Loucy (cell line): ENCODE data around the gene ACRV1.
A peak's percentile ranks its signal among the peaks of the same experiment; 100 is the strongest.

ENCODE experiments used
- H2AFZ ChIP-seq: fragments of 200-600 bp; sonication (generic); 2 replicates; pipeline ENCODE4 v1.6.0; 2016; ENCODE audit warnings: antibody characterized with exemption, mild to moderate bottlenecking, low read length, moderate library complexity
- H3F3A ChIP-seq: fragments of 200-600 bp; 2 replicates; pipeline ENCODE4 v1.6.0; 2016; ENCODE audit warnings: antibody characterized with exemption, low read depth, mild to moderate bottlenecking
- H3K27me3 ChIP-seq: fragments of 200-600 bp; sonication (generic); 2 replicates; pipeline ENCODE4 v1.6.1; 2014; ENCODE audit warnings: low read length, mild to moderate bottlenecking; ENCODE audit not compliant: insufficient read depth, poor library complexity, severe bottlenecking
- H3K36me3 ChIP-seq: fragments of 200-600 bp; sonication (generic); 2 replicates; pipeline ENCODE4 v1.6.1; 2016; ENCODE audit warnings: low read length; ENCODE audit not compliant: insufficient read depth
- H3K4me1 ChIP-seq: fragments of 200-600 bp; sonication (generic); 2 replicates; pipeline ENCODE4 v1.5.1; 2014; ENCODE audit warnings: low read length, mild to moderate bottlenecking; ENCODE audit not compliant: insufficient read depth, poor library complexity, severe bottlenecking
- H3K4me2 ChIP-seq: fragments of 200-600 bp; sonication (generic); 2 replicates; pipeline ENCODE4 v1.6.0; 2014; ENCODE audit warnings: antibody characterized with exemption, low read length, low read depth, mild to moderate bottlenecking; ENCODE audit not compliant: poor library complexity, severe bottlenecking
- H3K4me3 ChIP-seq: fragments of 200-600 bp; sonication (generic); 2 replicates; pipeline ENCODE4 v1.5.1; 2014; ENCODE audit warnings: low read length, mild to moderate bottlenecking, mixed read lengths; ENCODE audit not compliant: poor library complexity, severe bottlenecking
- H3K79me2 ChIP-seq: fragments of 200-600 bp; sonication (generic); 2 replicates; pipeline ENCODE4 v1.6.1; 2014; ENCODE audit warnings: low read length; ENCODE audit not compliant: insufficient read depth
- H3K9ac ChIP-seq: fragments of 200-600 bp; sonication (generic); 2 replicates; pipeline ENCODE4 v1.6.0; 2014; ENCODE audit warnings: mild to moderate bottlenecking, low read depth, low read length, moderate library complexity; ENCODE audit not compliant: poor library complexity, severe bottlenecking
- H3K9me2 ChIP-seq: fragments of 200-600 bp; sonication (generic); replicated peaks from 2 replicates; pipeline ENCODE4 v1.6.1; 2016; ENCODE audit warnings: low read depth, low read length, mixed read lengths
- H3K9me3 ChIP-seq: fragments of 200-600 bp; sonication (generic); 2 replicates; pipeline ENCODE4 v1.6.1; 2014; ENCODE audit warnings: mild to moderate bottlenecking, antibody characterized with exemption, low read length, low read depth; ENCODE audit not compliant: insufficient read depth
- H4K20me1 ChIP-seq: fragments of 200-600 bp; sonication (generic); 2 replicates; pipeline ENCODE4 v1.6.0; 2014; ENCODE audit warnings: antibody characterized with exemption, low read length, mild to moderate bottlenecking; ENCODE audit not compliant: insufficient read depth, poor library complexity, severe bottlenecking
- EZH2phosphoT487 ChIP-seq: fragments of 200-600 bp; IDR thresholded peaks from 2 replicates; pipeline ENCODE4 v1.6.1; 2018; ENCODE audit warnings: antibody characterized with exemption, mild to moderate bottlenecking, moderate library complexity, borderline replicate concordance
- TF ChIP-seq, protein P1 (sequence below): fragments of 200-600 bp; sonication (generic); conservative IDR thresholded peaks from 2 replicates; pipeline ENCODE4 v1.5.1; 2014; ENCODE audit warnings: mild to moderate bottlenecking, antibody characterized with exemption, low read length

ACRV1 gene, protein sequence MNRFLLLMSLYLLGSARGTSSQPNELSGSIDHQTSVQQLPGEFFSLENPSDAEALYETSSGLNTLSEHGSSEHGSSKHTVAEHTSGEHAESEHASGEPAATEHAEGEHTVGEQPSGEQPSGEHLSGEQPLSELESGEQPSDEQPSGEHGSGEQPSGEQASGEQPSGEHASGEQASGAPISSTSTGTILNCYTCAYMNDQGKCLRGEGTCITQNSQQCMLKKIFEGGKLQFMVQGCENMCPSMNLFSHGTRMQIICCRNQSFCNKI

DNA sequence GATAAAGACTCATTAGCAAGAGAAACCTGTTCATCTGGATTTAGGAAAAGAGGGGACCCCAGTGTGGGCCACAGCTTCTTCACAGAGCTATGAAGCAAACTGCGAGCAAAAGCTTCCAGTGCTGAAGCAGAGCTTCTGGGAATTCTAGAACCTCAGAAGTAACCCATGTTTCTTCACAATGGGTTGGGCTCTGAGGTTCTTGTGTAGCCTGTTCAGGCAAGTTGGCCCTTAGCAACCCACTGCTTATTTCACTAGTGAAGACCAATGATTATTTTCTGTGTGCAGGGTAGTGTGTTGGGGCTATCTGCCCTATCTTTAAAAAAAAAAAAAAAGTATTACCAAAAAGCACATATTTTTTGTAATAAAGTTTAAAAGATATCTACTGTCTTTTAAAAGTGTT is at the start of gene ACRV1:
Gene ACRV1 (minus strand): TSS at position 101 of the 400 bp plus-strand sequence. CDS start 67 bp downstream, at position 34.
- no peaks in the 10 kb centered on the region for H4K20me1 ChIP-seq
- no peak within 1 kb of the TSS for H3K9ac ChIP-seq
- H2AFZ ChIP-seq, result no peak within 1 kb of the TSS
- H3F3A ChIP-seq, result no peaks in the 10 kb centered on the region
- no peaks in the 10 kb centered on the region for H3K79me2 ChIP-seq
- no peak for TF ChIP-seq EZH2phosphoT487
- TF ChIP-seq, protein P1, sequence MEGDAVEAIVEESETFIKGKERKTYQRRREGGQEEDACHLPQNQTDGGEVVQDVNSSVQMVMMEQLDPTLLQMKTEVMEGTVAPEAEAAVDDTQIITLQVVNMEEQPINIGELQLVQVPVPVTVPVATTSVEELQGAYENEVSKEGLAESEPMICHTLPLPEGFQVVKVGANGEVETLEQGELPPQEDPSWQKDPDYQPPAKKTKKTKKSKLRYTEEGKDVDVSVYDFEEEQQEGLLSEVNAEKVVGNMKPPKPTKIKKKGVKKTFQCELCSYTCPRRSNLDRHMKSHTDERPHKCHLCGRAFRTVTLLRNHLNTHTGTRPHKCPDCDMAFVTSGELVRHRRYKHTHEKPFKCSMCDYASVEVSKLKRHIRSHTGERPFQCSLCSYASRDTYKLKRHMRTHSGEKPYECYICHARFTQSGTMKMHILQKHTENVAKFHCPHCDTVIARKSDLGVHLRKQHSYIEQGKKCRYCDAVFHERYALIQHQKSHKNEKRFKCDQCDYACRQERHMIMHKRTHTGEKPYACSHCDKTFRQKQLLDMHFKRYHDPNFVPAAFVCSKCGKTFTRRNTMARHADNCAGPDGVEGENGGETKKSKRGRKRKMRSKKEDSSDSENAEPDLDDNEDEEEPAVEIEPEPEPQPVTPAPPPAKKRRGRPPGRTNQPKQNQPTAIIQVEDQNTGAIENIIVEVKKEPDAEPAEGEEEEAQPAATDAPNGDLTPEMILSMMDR, result no peak
- H3K4me1 ChIP-seq, result no peaks in the 10 kb centered on the region
- no peaks in the 10 kb centered on the region for H3K9me3 ChIP-seq
- no peak within 1 kb of the TSS for H3K4me3 ChIP-seq
- no peaks in the 10 kb centered on the region for H3K27me3 ChIP-seq
- no peaks in the 10 kb centered on the region for H3K9me2 ChIP-seq
- peaks cover 27% of the 10 kb centered on the region; the same call in 1 of the 2 replicates for H3K36me3 ChIP-seq
- no peak within 1 kb of the TSS for H3K4me2 ChIP-seq

DNA sequence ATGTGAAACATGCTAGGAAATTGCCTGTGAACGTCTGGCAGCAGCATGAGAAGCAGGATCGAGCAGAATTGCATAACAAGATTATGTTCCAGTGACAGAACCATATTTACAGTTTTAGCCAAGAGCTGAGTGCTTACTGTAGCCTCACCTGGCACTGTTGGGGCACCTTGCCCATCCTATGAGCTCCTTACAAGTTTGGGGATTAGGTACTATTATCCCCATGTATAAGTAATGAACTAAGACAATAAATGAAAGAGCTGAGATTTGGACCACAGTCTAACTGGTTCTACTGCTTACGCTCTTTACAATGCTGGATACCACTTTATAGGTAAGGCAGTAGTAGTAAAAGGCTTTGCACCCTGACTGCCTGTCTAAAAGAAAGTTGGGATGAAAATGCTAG is 48.3 kb upstream of the ACRV1 start:
- no peaks in the 10 kb centered on the region for H4K20me1 ChIP-seq
- H3K27me3 ChIP-seq, result no peaks in the 10 kb centered on the region
- TF ChIP-seq EZH2phosphoT487, result no peak
- TF ChIP-seq, protein P1, result no peak
- H3K4me2 ChIP-seq, result no peak overlapping the region
- H3K9ac ChIP-seq, result no peak overlapping the region
- no peaks in the 10 kb centered on the region for H3K36me3 ChIP-seq
- no peaks in the 10 kb centered on the region for H3K79me2 ChIP-seq
- H3K9me2 ChIP-seq, result no peaks in the 10 kb centered on the region
- H3K4me3 ChIP-seq, result no peak overlapping the region
- H3F3A ChIP-seq, result no peaks in the 10 kb centered on the region
- peaks cover 15% of the 10 kb centered on the region for H3K4me1 ChIP-seq
- H2AFZ ChIP-seq, result no peak overlapping the region
- no peaks in the 10 kb centered on the region for H3K9me3 ChIP-seq

DNA sequence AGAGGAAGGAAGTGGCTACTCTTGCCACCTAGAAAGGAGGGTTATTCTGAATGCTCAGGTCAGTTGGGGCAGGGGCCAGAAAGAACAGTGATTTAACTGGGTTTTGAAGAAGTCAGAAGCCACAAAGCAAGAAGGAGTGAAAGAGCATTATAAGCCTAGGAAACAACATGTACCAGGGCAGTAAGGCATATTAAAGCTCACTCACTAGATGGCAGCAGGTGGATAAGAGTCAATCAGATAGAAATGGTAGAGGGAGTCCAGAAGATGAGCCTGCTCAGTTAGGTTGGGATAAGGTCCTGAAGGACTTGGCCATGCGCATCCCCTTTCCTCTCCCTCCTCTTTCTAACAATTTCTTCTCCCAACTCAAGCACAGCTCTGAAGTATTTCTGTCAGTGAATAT is 43.5 kb upstream of the ACRV1 start:
- no peaks in the 10 kb centered on the region for H4K20me1 ChIP-seq
- H3K9me2 ChIP-seq, result no peaks in the 10 kb centered on the region
- no peak overlapping the region for H3K4me2 ChIP-seq
- H2AFZ ChIP-seq, result no peak overlapping the region
- no peak overlapping the region for H3K9ac ChIP-seq
- TF ChIP-seq, protein P1, result peak; percentile 64
- TF ChIP-seq EZH2phosphoT487, result no peak
- no peaks in the 10 kb centered on the region for H3F3A ChIP-seq
- H3K4me1 ChIP-seq, result no peaks in the 10 kb centered on the region
- H3K9me3 ChIP-seq, result no peaks in the 10 kb centered on the region
- H3K79me2 ChIP-seq, result no peaks in the 10 kb centered on the region
- no peak overlapping the region for H3K4me3 ChIP-seq
- no peaks in the 10 kb centered on the region for H3K36me3 ChIP-seq
- no peaks in the 10 kb centered on the region for H3K27me3 ChIP-seq
